NCI-H345 (cell line): ENCODE measurements around the gene DPH1.

Experiments used
- DNase-seq: peaks from one replicate; lab custom pipeline; 2025; lab: John Stamatoyannopoulos, UW

The DPH1 gene

DNA sequence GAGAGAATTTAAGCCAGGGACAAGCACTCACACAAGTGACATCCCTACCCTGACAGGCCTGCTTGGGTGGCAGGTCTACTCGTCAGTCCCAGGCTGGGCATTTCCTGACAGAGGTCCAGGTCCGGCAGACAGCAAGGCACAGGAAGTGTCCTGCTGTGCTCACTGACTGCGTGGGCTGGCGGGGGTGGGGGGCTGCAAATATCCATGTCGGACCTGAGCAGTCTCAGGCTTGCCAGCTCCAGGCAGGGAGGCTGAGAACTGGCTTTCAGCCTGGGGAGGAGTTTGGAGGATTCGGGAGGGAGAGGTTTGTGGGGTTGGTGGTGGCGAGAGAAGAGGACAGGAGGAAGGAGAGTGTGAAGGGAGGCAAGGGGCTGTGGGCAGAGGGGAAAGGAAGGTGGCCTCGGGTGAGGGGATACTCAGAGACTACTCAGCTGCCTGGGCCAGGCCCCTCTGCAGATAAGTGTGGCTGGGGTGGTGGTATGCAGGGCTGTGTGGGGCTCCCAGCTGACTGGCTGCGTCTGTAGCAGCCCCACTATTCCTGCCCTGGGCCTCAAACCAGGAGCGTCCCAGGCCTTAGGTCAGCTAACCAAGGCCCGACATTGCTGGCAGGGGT is 32.7 kb downstream of the DPH1 start:
- no peak for DNase-seq

DNA sequence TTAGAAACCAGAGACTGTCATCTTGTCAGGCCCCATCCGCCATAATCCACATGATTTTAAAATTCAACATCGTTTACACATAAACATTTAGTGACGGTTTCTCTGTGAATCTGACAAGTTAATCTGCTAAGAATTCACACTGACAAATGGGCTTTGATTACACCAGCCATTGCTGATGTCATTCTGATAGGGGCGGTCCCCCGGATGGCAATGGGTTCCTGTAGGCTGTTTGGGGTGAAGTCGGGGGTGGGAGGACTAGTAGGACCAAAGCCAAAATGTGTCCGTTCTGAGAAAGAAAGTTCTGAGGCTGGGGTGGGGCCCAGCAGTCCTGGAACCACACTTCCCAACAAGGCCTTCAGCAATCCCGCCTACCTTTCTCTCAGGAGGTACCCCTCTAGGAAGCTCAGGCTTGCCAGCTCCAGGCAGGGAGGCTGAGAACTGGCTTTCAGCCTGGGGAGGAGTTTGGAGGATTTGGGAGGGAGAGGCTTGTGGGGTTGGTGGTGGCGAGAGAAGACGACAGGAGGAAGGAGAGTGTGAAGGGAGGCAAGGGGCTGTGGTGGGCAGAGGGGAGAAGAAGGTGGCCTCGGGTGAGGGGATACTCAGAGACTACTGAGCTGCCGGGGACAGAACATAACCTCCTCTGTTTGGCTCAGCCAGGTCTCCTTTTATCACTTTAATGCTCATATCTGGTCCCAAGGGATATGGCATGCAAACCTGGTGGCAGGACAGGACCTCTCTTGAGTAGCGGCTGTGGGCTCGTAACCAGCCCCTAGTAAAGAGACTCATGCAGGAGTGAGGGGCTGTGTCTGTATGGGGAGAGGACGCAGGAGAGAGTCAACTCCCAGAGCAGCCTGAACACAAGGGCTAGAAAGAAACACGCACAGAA is 33.6 kb downstream of the DPH1 start:
- DNase-seq: no peak

DNA sequence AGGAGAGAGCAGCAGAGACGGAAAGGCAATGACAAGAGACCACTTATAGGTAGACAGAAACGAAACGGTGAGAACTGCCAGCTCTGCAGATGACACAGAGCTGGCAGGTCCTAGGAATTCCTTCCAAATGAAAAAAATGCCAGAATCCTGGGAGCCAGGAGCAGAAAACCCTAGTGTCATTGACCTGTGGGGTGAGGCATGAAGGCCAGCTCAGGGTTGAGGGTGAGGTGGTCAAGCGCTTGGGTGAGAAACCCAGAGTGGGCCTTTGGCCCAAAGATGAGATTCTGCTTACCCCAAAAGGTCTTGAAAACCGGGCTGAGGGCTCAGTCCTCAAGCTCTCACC is 34.2 kb downstream of the DPH1 start:
- DNase-seq: no peak

DNA sequence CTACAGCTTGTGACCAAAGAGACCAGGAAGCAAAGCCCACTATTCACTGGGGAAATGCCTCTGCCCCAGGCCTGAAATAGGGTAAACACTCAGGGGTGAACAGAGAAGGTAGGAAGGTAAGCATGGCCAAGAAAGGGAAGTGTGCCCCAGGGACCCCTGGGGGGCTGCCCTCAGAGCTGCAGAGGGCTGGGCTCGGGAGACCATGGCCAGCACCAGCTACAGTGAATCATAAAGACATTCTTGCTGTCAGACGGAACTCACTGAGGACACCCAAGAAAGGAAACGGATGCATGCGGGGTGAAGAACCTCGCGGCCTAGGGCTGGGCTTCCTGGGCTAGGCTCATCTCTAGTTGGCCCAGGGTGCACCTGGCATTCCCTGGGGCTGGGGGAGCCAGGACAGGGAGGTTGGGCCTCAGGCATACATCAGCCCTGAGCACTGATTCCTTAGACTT is 34.6 kb downstream of the DPH1 start:
- no peak for DNase-seq

DNA sequence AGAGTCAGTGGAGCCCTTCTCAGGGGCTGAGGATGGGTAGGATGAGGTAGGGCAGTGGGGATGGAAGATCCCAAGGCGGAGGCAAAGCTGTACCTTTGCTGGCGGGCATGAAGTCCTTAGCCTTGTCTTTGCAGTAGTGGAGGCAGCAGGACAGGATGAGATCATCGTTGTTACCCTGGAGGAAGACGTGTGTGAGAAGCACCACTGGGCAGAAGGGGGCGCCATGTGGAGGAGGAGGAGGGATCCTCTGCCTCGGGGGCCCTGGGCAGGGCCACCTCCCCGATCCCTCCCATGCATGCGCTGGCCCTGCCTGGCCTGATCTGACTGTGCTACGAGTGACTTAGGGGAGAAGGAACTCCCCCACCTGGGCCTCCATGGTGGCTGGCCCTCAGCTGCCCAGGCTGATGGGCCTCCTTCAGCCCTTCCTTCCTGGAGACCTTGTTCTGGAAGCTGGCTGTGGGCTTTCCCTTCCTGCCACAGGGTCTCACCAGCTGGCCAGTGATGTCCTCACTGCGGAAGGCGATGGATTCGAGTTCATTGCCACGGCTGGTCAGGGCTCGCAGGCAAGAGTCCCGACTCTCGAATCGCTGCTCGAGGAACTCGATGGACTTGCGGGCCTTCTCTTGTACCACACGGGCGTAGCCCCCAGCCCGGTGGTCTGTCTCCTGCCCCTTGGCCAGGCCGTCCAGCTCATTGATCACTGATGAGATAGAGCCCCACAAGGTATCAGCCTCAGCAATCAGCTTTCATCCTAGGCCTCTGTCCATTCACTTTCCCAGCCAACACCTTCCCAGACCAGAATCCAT is 35.2 kb downstream of the DPH1 start:
- DNase-seq: no peak

DNA sequence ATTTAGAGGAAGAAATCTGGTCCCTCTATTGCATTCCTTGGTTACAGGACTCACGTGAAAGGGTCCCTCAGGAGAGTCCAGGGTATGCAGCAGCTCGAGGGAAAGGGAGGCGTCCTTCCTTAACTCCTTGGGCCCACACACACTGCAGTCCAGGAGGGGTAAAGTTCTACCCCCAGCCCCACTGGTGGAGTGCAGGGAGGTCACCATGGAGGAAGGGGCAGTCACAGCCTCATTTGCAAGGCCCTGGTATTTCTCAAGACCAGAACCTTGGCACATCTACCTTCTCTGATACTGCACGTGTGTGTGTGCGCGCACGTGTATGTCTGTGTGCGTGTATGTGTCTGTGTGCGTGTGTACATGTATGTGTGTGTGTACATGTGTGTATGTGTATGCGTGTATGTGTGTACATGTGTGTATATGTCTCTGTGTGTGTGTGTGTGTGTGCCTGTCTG is 36.0 kb downstream of the DPH1 start:
- DNase-seq: no peak

DNA sequence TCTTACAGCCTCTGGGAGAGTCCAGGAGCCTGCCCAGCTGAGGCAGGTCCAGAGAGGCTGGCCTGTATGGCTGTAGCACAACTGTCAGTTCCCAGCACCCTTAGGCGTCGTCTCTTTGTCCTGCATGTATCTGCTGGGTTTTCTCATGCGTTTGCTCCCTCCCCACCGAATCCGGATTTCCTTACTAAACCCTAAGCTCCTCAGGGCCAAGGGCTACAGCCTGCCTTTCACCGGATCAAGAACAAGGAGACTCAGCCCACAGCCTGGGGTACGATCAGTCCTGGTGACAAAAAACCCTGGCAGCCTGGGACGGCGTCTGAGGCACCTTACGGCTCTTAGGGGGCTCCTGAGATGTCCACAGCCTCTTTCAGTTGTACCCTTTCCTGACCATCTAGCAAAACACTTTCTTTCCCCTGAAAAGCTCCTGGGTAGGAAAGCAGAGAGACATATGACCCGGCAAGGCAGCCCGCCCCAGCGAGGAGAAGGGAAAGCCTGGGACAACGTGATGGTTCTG is 37.2 kb downstream of the DPH1 start:
- no peak for DNase-seq

DNA sequence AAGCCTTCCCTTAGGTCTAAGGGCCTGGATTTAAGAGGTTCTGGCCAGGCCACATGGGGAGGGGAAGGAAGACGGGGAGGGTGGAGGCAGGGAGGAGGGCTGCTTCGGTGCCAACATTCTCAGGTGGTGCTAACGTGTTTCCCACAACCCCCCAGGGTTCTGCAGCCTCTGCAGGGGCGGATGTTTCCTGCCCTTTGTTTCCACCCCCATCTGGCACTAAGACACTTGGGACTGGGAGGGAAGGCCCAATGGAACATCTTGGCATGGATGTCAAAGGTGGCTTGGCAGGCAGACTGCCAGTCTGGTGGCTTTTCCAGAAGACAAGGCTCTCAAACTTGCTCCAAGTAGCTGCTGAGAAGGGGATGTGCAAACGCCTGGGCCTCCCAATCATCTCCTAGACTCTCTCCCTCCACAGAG is 37.7 kb downstream of the DPH1 start:
- DNase-seq: no peak

DNA sequence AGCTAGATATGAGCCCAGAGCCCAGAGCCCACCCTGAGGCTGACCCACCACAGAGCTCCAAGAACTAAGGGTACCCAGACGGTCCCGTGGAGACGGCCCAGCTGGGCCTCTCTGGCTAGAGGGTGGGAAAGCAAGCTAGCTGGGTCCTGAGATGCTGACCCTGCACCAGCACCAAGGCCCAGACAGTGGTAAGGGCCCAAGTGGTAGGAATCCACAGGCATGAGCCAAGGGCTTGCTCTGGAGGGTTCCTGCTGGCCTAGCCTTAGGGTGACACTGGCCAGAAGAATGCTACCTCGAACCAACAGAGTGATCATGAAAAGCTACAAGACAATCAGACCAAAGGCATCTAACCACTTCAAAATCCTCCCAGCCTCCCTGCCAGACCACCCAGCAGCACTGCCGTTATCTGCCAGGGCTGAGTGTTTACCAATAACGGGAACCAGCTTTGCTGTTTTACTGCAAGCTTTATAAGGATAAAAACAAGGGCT is 38.1 kb downstream of the DPH1 start:
- no peak for DNase-seq

DNA sequence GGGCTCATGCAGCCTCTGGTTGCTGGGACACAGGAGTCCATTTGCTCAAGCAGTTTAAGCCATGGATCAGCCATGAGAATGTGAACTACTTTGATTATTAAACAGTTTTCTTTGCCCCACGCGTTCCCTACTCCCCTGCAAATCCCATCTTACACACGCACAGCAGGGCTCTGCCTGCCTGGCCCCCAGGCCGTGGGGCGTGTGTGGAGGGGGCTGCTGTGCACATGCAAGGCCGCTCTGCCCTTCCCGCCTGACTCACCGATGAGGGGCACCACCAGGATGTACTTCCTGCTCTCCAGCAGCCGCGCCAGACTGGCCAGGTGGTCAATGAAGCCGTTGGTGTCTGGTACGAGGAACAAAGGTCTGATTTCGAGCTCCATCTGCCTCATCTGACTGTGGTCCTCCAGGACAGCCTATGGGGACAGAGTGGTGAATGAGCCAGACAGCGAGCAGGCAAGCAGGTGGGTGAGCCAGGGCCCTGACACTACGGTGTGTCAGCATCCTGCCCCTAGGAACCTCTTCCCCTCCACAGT is 38.6 kb downstream of the DPH1 start:
- DNase-seq: no peak

DNA sequence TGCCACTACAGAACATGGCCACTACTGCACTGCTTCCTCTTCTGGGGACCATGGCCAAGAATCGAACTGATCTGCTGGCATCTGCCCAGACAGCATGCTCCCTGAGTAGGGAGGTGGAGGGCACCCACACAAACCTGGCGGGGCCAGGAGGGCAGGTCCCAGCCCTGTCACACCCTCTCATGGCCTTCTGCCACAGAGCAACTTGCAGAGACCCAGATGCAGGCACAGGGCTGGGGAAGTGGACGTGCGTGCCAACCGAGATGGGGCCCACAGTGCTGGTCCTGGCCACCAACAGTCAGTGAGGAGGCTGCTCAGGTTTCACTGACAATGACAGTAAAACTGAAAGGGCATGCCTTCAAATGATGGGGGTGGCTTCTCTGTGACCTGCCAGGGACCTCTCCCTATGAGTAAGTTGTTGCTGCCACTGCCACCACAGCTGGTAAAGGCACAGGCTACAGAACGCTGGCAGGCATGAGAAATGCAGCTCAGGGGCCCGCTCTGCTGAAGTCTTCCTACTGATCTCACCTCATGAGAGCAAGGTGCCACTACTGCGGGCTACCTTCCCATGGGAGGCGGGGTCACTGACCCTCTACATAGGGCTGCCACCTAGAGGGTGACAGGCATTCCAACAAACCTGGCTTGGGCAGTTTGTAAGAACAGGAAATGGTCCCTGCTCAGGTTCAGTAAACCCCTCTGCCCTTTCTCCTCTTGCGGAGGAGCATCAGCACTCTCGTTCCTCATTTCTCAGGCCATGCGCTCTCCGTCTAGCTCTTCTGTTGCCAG is 40.5 kb downstream of the DPH1 start:
- DNase-seq: no peak

DNA sequence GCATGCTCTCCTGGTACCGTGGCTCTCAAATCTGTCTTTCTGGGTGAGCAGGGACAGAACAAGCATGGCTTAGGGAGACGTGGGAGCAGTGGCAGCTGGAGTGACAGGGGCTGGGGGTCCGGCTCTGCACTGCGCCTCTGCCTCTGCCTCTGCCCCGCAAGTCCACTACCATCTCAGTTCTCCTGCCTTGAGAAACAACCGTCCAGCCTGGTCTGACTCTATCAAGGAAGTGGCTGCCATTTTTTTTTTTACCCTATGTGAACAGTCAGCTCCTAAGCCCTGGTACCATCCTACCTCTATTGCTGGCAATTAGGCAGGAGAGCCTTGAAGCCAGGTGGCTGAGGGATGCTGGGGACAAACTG is 41.1 kb downstream of the DPH1 start:
- DNase-seq: no peak

DNA sequence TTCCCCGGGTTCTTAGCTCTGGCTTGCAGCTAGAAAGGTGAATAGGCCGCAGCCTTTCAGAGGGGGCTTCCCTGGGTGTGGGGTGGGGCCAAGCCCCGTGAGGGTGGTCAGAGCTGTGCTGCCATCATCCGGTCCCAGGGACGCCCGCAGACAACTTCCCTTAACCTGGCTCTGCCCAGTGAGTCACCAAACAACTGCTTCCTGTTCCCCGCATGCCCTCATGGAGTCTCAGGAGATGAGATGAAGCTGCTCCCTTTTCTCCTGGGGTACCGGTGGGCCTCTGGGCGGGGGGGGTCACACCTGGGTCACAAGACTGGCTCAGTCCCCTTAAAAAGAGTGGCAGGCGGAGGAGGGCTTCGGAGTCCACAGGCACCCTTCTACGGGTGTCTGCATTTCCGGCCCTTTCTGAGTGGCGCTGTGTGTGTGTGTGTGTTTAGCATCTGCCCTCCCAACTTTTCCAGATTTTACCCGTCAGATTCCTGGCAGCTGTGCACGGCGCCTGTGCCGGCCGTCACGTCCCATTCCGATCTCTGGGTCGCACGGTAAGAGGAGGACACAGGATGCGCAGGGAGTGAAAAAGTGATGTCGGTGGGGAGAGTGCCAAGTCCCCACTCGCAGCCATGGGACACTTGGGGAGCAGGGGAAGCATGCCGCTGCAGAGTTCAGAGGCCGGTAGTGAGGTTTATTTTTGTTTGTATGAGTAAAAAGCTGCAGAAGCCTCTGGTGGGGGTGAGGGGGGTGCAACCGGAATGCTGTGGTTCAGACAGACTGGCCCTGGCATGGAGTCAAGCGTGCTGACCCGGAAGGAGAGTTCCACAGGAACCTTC is 41.7 kb downstream of the DPH1 start:
- no peak for DNase-seq

DNA sequence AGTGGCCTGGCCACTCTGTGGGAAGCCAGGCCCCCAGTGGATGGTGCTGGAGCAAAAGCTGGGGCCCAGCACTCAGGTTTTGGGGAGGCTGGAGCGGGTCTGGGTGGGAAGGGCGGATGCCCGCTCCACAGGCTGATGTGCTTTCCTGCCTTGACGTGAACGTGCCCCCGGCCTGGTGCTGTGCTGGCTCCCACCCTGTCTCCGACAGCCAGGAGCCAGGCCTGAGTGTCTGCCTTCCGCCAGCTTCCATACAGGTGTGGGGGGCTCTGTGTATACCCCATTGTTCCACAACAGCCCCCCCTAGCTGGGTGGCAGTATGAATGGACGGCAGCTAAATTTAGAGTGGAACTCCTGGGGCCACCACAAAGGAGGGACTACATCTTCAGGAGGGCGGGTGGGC is 45.0 kb downstream of the DPH1 start:
- DNase-seq: no peak

DNA sequence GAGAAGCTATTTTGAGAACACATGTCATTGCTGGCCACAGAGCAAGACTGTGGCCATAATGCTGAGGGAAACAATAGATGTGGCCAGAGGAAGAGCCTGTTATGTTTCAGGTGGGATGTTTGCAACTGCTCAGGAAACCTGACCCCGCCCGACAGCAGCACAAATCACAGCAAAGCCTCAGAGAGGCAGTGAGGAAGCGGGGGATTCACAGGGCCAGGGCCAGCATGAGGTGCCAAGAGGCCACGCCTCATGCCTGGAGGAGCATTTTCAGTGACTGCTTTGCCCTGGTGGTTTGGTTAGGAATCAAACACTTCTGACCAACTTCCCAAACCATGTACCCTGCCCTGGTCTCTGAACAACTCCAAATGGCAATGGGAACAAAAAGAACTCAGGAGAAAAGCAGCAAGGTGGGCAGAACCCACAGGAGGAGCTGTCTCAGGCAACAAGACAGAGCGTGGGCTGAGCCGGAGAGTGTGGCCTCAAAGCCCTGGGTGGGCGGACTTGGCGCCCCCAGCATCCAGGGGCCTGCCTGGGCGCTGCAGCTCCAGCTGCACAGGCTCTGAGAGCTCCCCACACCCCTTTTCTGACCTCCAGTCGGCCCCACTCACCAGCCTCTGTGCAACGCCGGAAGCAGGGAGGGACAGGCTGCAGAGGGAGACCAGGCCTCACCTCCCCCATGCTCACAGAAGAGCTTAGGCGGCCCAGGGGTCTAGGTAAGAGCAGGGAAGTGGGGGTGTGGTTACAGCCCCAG is 45.6 kb downstream of the DPH1 start:
- DNase-seq: no peak

DNA sequence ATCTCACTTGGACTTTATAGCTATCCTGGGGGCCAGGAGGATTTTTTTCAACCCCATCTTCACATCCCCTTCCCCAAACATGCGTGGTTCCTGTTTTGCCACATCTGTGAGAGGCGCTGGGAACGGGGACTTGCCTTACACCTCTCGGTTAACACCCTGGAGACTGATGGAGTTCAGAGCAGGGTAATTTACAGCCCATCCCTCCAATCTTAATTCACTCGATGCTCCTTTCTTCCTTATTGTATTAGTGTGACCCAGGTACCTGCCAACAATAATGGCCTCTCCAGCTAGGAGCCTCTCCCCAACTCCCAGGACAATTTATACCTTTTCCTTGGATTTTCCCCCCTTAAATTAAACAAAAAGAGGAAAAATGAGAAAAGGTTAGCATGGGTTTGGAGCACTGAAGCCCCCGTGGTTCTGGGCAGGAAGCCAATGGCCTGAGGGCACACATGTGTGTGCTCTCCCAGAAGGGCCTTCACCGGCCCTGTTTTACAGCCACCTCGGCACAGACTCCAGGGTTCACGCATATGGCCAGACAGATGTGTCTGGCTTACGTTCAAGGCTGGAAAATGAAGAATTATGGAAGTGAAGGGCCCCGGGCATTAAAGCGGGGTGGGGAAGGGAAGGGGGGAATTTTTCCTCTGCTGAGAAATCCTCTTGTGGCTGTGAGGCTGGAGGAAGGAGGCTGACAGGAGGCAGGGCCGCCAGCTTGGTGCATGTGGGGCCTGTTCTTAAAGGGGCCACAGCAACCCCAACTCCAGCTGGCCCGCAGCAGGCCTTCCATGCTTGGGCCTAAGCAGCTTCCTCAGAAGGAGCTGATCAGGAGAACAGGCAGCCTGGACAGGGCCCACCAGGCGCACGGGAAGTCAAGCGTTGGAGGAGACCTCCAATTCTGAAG is 46.4 kb downstream of the DPH1 start:
- no peak for DNase-seq

DNA sequence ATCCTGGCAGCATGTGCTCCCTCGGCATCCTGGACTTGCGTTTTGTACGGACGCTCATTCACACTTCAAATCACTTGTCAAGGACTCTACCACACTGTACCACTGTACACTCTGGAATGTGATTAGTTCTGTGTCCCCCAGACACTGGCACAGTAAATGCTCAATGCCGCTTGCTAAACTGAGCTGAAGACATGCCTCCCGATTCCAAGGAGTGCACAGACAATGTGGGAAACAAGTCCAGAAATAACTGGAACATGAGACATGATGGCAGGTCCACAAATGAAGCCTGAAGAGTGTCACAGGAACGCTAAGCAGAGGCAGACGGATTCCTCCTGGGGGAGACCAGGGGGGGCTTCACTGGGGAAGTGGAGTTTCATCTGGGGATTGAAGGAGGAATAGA is 47.1 kb downstream of the DPH1 start:
- no peak for DNase-seq

DNA sequence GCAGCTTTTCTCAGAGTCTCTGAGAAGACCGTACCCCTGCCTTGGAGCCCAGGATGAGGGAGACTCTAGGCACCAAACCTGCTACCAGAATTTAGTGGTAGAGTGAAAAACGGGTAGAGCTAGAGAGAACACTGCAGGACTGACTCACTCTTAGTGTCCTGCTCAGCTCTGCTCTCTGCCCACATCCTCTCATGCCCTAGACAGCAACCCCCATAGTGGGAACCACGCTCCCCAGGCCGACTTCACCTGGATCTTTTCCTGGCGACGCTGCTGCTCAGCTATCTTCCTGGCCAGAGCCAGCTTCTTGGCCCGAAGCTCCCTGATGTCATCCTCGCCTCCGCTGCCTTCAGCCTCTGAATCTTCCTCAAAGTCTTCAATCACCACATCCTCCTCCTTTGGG is 51.6 kb downstream of the DPH1 start:
- DNase-seq: no peak
